Rectal smooth muscle tissue (tissue), 1 donor: ENCODE results near the gene ODAD4.
"Not testable (repeated sequence)": the region's sequence is repeated elsewhere in the genome, so short reads cannot be mapped to it uniquely, and the experiment has no call there.

Experiments
- H3K27ac ChIP-seq: one replicate; pipeline ENCODE4 v1.7.0; 2013; ENCODE audit warnings: low read depth, low read length, inconsistent platforms
- H3K27me3 ChIP-seq: one replicate; pipeline ENCODE4 v1.7.0; 2013; ENCODE audit warnings: low read length; ENCODE audit not compliant: control insufficient read depth, insufficient read depth
- H3K36me3 ChIP-seq: one replicate; pipeline ENCODE4 v1.7.0; 2013; ENCODE audit warnings: low read length; ENCODE audit not compliant: control insufficient read depth, insufficient read depth
- H3K4me1 ChIP-seq: one replicate; pipeline ENCODE4 v1.7.0; 2013; ENCODE audit warnings: low read length; ENCODE audit not compliant: control insufficient read depth, insufficient read depth
- H3K4me3 ChIP-seq: one replicate; pipeline ENCODE4 v1.7.0; 2013; ENCODE audit warnings: low read length
- H3K9ac ChIP-seq: one replicate; pipeline ENCODE4 v1.7.0; 2013; ENCODE audit warnings: low read length

The ODAD4 gene

GRCh38 chr17:42009170-42009569 is 78.8 kb downstream of the ODAD4 start:
- Histone ChIP-seq H3K36me3 (no peaks in the 10 kb centered on the region), H3K4me3 (no peak overlapping the region), H3K27me3 (no peaks in the 10 kb centered on the region), H3K27ac (no peak overlapping the region), H3K9ac (no peak overlapping the region), H3K4me1 (no peaks in the 10 kb centered on the region)

DNA sequence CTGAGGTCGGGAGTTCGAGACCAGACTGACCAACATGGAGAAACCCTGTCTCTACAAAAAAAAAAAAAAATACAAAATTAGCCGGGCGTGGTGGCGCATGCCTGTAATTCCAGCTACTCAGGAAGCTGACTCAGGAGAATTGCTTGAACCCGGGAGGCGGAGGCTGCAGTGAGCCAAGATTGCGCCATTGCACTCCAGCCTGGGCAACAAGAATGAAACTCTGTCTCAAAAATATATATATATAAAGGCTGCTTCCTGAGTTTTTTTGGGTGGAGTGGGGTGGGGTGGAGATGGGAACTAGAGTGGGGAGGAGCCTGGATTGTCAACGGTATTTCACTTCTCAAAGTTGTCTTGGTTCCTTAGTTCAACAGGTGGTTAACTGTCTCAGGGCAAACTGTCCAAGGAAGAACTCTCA is 79.9 kb downstream of the ODAD4 start:
- H3K27ac ChIP-seq, H3K36me3 ChIP-seq, H3K4me1 ChIP-seq, H3K27me3 ChIP-seq, H3K4me3 ChIP-seq, H3K9ac ChIP-seq: not testable (repeated sequence)

GRCh38 chr17:42010898-42011516 is 80.6 kb downstream of the ODAD4 start:
- H3K27me3 ChIP-seq: no peaks in the 10 kb centered on the region
- H3K4me1 ChIP-seq: peaks cover 2% of the 10 kb centered on the region
- no peak overlapping the region for H3K4me3 ChIP-seq
- H3K27ac ChIP-seq: no peak overlapping the region
- no peaks in the 10 kb centered on the region for H3K36me3 ChIP-seq
- H3K9ac ChIP-seq: no peak overlapping the region

DNA sequence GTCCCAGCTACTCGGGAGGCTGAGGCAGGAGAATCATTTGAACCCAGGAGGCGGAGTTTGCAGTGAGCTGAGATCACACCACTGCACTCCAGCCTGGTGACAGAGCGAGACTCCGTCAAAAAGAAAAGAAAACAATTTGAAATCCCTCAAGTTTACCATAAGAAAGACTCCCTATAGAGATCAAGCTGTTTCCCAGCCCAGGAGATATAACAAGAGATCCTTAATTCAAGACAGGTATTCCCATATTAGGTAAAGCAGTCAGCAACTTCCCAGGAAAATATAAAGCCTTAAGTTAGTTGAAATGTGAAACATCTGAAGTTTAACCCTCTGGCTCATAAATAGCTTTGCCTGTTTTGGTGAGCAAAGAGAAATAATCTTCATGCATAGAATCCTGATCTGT is 81.9 kb downstream of the ODAD4 start:
- not testable (repeated sequence) for H3K36me3 ChIP-seq, H3K27ac ChIP-seq, H3K4me1 ChIP-seq

GRCh38 chr17:42013740-42014139 is 83.3 kb downstream of the ODAD4 start:
- H3K9ac ChIP-seq, H3K36me3 ChIP-seq, H3K27ac ChIP-seq, H3K4me3 ChIP-seq, H3K27me3 ChIP-seq: not testable (repeated sequence)
- H3K4me1 ChIP-seq: peaks cover 11% of the 10 kb centered on the region

More for the DNA sequence above, 81.9 kb downstream of the ODAD4 start:
- not testable (repeated sequence) for H3K9ac ChIP-seq, H3K4me3 ChIP-seq, H3K27me3 ChIP-seq
